HEK293 (cell line): ENCODE results near the gene GNAT1.

ENCODE experiments used
- CTCF ChIA-PET: fragments of 350-600 bp; formaldehyde crosslinking; extraction: SDS; loops from one replicate; lab custom pipeline; 2021; ENCODE audit warnings: antibody characterized with exemption; lab: Yijun Ruan, JAX
- POLR2A ChIA-PET: fragments of 300-600 bp; formaldehyde crosslinking; extraction: SDS; loops from one replicate; lab custom pipeline; 2020; ENCODE audit warnings: antibody characterized with exemption, inconsistent platforms; lab: Yijun Ruan, JAX
- H3K27ac ChIP-seq: fragments of 200-500 bp; sonication (Bioruptor generic); 2 replicates; pipeline ENCODE4 v1.5.1; 2014; ENCODE audit warnings: low read depth, low read length, control low read depth, inconsistent platforms; ENCODE audit errors: extremely low read depth
- H3K36me3 ChIP-seq, 2 experiments: fragments of 200-500 bp in 1 of 2; sonication (Bioruptor generic) in 1 of 2; 1 replicate in 1 of 2; 2 replicates in 1 of 2; pipeline ENCODE4 v1.5.1; 2014 to 2017; ENCODE audit warnings: inconsistent platforms in 2 of 2, low read length in 2 of 2; ENCODE audit not compliant: control insufficient read depth in 2 of 2, insufficient read depth in 1 of 2
- H3K4me1 ChIP-seq: fragments of 200-500 bp; sonication (Bioruptor generic); 2 replicates; pipeline ENCODE4 v1.5.1; 2014; ENCODE audit warnings: mild to moderate bottlenecking, low read length, inconsistent platforms; ENCODE audit not compliant: control insufficient read depth, insufficient read depth
- H3K4me3 ChIP-seq: 2 replicates; pipeline ENCODE4 v1.5.1; 2011; ENCODE audit warnings: low read depth, mild to moderate bottlenecking, control low read depth, low read length, moderate library complexity
- H3K9me3 ChIP-seq: fragments of 200-500 bp; sonication (Bioruptor generic); 2 replicates; pipeline ENCODE4 v1.5.1; 2014; ENCODE audit warnings: low read depth, low read length, inconsistent platforms; ENCODE audit not compliant: control insufficient read depth, insufficient read depth
- GLIS1 ChIP-seq: fragments of 450-650 bp; formaldehyde crosslinking; IDR thresholded peaks from 2 replicates; pipeline ENCODE4 v1.5.1; 2016; ENCODE audit warnings: missing biosample characterization, missing genetic modification characterization
- GLIS2 ChIP-seq: fragments of 450-650 bp; formaldehyde crosslinking; IDR thresholded peaks from 2 replicates; pipeline ENCODE4 v1.5.1; 2016; ENCODE audit warnings: missing biosample characterization, missing genetic modification characterization
- HOXC10 ChIP-seq: sonication (generic); formaldehyde crosslinking; IDR thresholded peaks from 2 replicates; pipeline ENCODE4 v1.8.1; 2023; ENCODE audit warnings: mild to moderate bottlenecking, missing genetic modification reagents
- KLF10 ChIP-seq: fragments of 450-650 bp; IDR thresholded peaks from 2 replicates; pipeline ENCODE4 v1.5.1; 2018; ENCODE audit warnings: missing biosample characterization, mild to moderate bottlenecking, missing genetic modification characterization
- REST ChIP-seq: fragments of 450-650 bp; formaldehyde crosslinking; IDR thresholded peaks from 2 replicates; pipeline ENCODE4 v1.5.1; 2016; ENCODE audit warnings: missing biosample characterization, missing genetic modification characterization
- SP3 ChIP-seq: fragments of 450-650 bp; formaldehyde crosslinking; IDR thresholded peaks from 2 replicates; pipeline ENCODE4 v1.5.1; 2016; ENCODE audit warnings: missing biosample characterization, missing genetic modification characterization
- WT1 ChIP-seq: fragments of 450-650 bp; formaldehyde crosslinking; IDR thresholded peaks from 2 replicates; pipeline ENCODE4 v1.5.1; 2016; ENCODE audit warnings: missing biosample characterization, missing genetic modification characterization
- ZBTB20 ChIP-seq: fragments of 450-650 bp; formaldehyde crosslinking; IDR thresholded peaks from 2 replicates; pipeline ENCODE4 v1.5.1; 2016; ENCODE audit warnings: missing biosample characterization, missing genetic modification characterization
- ZEB2 ChIP-seq: fragments of 450-650 bp; formaldehyde crosslinking; IDR thresholded peaks from 2 replicates; pipeline ENCODE4 v1.5.1; 2016; ENCODE audit warnings: missing biosample characterization, missing genetic modification characterization
- ZIC2 ChIP-seq: fragments of 450-650 bp; formaldehyde crosslinking; IDR thresholded peaks from 2 replicates; pipeline ENCODE4 v1.5.1; 2016; ENCODE audit warnings: missing biosample characterization, missing genetic modification characterization
- ZNF2 ChIP-seq: fragments of 450-650 bp; formaldehyde crosslinking; IDR thresholded peaks from 2 replicates; pipeline ENCODE4 v1.5.1; 2016; ENCODE audit warnings: missing biosample characterization, missing genetic modification characterization
- ZNF341 ChIP-seq: fragments of 450-650 bp; formaldehyde crosslinking; IDR thresholded peaks from 2 replicates; pipeline ENCODE4; 2016; ENCODE audit warnings: low read depth, missing biosample characterization, missing genetic modification characterization
- ZNF354C ChIP-seq: fragments of 450-650 bp; formaldehyde crosslinking; IDR thresholded peaks from 2 replicates; pipeline ENCODE4 v1.5.1; 2016; ENCODE audit warnings: missing biosample characterization, missing genetic modification characterization, low read depth, borderline replicate concordance
- ZNF510 ChIP-seq: fragments of 450-650 bp; formaldehyde crosslinking; IDR thresholded peaks from 2 replicates; pipeline ENCODE4 v1.5.1; 2018; ENCODE audit warnings: mild to moderate bottlenecking, missing genetic modification characterization, missing biosample characterization; ENCODE audit not compliant: insufficient replicate concordance
- ZNF544 ChIP-seq: fragments of 450-650 bp; formaldehyde crosslinking; IDR thresholded peaks from 2 replicates; pipeline ENCODE4 v1.5.0; 2017; ENCODE audit warnings: missing biosample characterization, missing genetic modification characterization
- ZNF549 ChIP-seq: fragments of 450-650 bp; IDR thresholded peaks from 2 replicates; pipeline ENCODE4 v1.5.1; 2018; ENCODE audit warnings: missing biosample characterization, missing genetic modification characterization, mild to moderate bottlenecking, inconsistent platforms, moderate library complexity
- ZNF560 ChIP-seq: fragments of 450-650 bp; formaldehyde crosslinking; IDR thresholded peaks from 2 replicates; pipeline ENCODE4 v1.5.1; 2017; ENCODE audit warnings: missing biosample characterization, missing genetic modification characterization, borderline replicate concordance
- ZNF621 ChIP-seq: fragments of 450-650 bp; formaldehyde crosslinking; IDR thresholded peaks from 2 replicates; pipeline ENCODE4 v1.5.1; 2017; ENCODE audit warnings: missing biosample characterization, missing genetic modification characterization
- ZNF629 ChIP-seq: fragments of 450-650 bp; formaldehyde crosslinking; IDR thresholded peaks from 2 replicates; pipeline ENCODE4 v1.5.1; 2017; ENCODE audit warnings: missing biosample characterization, missing genetic modification characterization
- ZNF660 ChIP-seq: fragments of 450-650 bp; IDR thresholded peaks from 2 replicates; pipeline ENCODE4 v1.5.1; 2018; ENCODE audit warnings: missing biosample characterization, mild to moderate bottlenecking, missing genetic modification characterization
- ZNF837 ChIP-seq: fragments of 450-650 bp; formaldehyde crosslinking; IDR thresholded peaks from 2 replicates; pipeline ENCODE4 v1.5.1; 2016; ENCODE audit warnings: missing biosample characterization, missing genetic modification characterization
- TF ChIP-seq, protein P1 (sequence below): fragments of 450-650 bp; formaldehyde crosslinking; IDR thresholded peaks from 2 replicates; pipeline ENCODE4 v1.5.1; 2016; ENCODE audit warnings: missing biosample characterization, missing genetic modification characterization
- TF ChIP-seq, protein P2 (sequence below): fragments of 450-650 bp; formaldehyde crosslinking; IDR thresholded peaks from 2 replicates; pipeline ENCODE4 v1.5.1; 2016; ENCODE audit warnings: missing biosample characterization, missing genetic modification characterization
- TF ChIP-seq, protein P3 (sequence below): fragments of 450-650 bp; formaldehyde crosslinking; IDR thresholded peaks from 2 replicates; pipeline ENCODE4 v1.5.1; 2016; ENCODE audit warnings: missing biosample characterization, missing genetic modification characterization

Gene GNAT1

GRCh38 chr3:50233176-50233575, 41.8 kb downstream of the GNAT1 start (continued):
- TF ChIP-seq, protein P1, sequence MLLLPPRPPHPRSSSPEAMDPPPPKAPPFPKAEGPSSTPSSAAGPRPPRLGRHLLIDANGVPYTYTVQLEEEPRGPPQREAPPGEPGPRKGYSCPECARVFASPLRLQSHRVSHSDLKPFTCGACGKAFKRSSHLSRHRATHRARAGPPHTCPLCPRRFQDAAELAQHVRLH (tag by site-specific recombination): no peak
- TF ChIP-seq ZNF549 (tag by site-specific recombination) (no peak), ZNF560 (tag by site-specific recombination) (no peak), ZNF354C (tag by site-specific recombination) (no peak), ZNF510 (tag by site-specific recombination) (no peak), GLIS2 (tag by site-specific recombination) (peak; percentile 39; the same call in 1 of the 2 replicates), REST (tag by site-specific recombination) (no peak), WT1 (no peak), HOXC10 (CRISPR knock-in tag) (no peak), ZNF629 (tag by site-specific recombination) (no peak), ZIC2 (tag by site-specific recombination) (peak; percentile 62), ZNF544 (tag by site-specific recombination) (no peak)
- TF ChIP-seq, protein P2, sequence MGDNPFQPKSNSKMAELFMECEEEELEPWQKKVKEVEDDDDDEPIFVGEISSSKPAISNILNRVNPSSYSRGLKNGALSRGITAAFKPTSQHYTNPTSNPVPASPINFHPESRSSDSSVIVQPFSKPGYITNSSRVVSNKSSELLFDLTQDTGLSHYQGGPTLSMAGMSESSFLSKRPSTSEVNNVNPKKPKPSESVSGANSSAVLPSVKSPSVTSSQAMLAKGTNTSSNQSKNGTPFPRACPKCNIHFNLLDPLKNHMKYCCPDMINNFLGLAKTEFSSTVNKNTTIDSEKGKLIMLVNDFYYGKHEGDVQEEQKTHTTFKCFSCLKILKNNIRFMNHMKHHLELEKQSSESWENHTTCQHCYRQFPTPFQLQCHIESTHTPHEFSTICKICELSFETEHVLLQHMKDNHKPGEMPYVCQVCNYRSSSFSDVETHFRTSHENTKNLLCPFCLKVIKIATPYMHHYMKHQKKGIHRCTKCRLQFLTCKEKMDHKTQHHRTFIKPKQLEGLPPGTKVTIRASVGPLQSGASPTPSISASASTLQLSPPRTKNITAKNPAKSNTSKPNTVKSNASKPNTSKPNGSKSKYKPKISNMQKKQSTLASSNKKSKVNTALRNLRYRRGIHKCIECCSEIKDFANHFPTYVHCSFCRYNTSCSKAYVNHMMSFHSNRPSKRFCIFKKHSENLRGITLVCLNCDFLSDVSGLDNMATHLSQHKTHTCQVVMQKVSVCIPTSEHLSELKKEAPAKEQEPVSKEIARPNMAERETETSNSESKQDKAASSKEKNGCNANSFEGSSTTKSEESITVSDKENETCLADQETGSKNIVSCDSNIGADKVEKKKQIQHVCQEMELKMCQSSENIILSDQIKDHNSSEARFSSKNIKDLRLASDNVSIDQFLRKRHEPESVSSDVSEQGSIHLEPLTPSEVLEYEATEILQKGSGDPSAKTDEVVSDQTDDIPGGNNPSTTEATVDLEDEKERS: no peak
- TF ChIP-seq, protein P3, sequence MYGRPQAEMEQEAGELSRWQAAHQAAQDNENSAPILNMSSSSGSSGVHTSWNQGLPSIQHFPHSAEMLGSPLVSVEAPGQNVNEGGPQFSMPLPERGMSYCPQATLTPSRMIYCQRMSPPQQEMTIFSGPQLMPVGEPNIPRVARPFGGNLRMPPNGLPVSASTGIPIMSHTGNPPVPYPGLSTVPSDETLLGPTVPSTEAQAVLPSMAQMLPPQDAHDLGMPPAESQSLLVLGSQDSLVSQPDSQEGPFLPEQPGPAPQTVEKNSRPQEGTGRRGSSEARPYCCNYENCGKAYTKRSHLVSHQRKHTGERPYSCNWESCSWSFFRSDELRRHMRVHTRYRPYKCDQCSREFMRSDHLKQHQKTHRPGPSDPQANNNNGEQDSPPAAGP (tag by site-specific recombination): no peak

DNA sequence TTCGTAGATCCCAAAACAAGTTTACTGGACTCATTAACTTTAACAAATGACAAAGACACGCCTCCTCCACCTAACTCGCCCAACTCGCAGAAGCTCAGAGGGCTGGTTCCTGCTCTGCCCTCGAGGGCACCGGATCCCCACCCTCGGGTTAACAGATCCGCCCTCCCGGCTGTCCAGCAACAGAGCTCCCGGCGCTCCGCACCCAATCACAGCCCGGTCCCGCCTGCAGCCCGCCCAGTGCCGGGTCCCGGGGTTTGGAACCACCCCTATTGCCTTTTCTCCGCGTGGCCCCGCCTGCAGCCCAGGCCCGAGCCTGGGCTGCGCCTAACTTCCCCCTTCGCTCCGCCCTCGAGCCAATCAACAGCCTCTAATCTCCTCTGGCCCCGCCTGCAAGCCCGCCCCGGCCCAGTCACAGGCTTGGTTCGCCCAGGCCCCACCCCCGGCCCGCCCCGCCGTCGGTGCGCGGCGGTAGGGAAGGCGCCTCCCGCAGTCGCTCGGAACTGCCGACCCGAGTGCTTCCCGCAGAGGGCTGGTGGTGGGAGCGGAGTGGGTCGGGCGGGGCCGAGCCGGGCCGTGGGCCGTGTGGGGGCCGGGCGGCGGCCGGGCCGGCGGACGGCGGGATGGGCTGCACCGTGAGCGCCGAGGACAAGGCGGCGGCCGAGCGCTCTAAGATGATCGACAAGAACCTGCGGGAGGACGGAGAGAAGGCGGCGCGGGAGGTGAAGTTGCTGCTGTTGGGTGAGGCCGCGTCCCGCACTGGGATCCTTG, 44.5 kb downstream of the GNAT1 start, which contains the start of gene GNAI2:
TSS of gene GNAI2 (plus strand) at position 489 of the 768 bp plus-strand sequence. CDS start at position 621, 132 bp downstream.
- H3K36me3 ChIP-seq: peaks cover 0 to 10% of the 10 kb centered on the region in 2 experiments; a peak in 1 of 3 replicates
- no peaks in the 10 kb centered on the region for H3K9me3 ChIP-seq
- POLR2A ChIA-PET: interaction anchor here (0.5 to 2.5 kb wide), 15 partner anchors 9 to 313 kb away, joined by 3 to 17 read pairs (median 5); partner anchors contain the start of genes HYAL3, IFRD2, NAA80 and TUSC2
- H3K4me3 ChIP-seq: peak within 1 kb of the TSS; percentile 67
- H3K4me1 ChIP-seq: peaks cover 14% of the 10 kb centered on the region
- CTCF ChIA-PET: interaction anchor here (0.6 to 3.9 kb wide), 5 partner anchors 10 to 308 kb away, joined by 3 to 28 read pairs (median 7); no protein-coding TSS in a partner anchor
- H3K27ac ChIP-seq: peak within 1 kb of the TSS; percentile 77
- TF ChIP-seq ZNF621 (tag by site-specific recombination) (no peak), ZIC2 (tag by site-specific recombination) (peak; percentile 34; the same call in 1 of the 2 replicates), ZNF2 (tag by site-specific recombination) (no peak), ZNF341 (tag by site-specific recombination) (peak; percentile 39), SP3 (tag by site-specific recombination) (peak; percentile 97), ZBTB20 (tag by site-specific recombination) (peak; percentile 88), REST (tag by site-specific recombination) (peak; percentile 70; the same call in 1 of the 2 replicates), GLIS1 (tag by site-specific recombination) (0 out of 2 replicates have a peak, but pooled peaks have one; percentile 31), KLF10 (tag by site-specific recombination) (peak; percentile 46; the same call in 1 of the 2 replicates), ZNF660 (tag by site-specific recombination) (peak; percentile 25; the same call in 1 of the 2 replicates), ZEB2 (tag by site-specific recombination) (peak; percentile 63; the same call in 1 of the 2 replicates), ZNF837 (tag by site-specific recombination) (no peak), GLIS2 (tag by site-specific recombination) (peak; percentile 16; the same call in 1 of the 2 replicates)
